GM21825 (cell line): ENCODE data around the gene RFTN2.
"Not testable (repeated sequence)": the region's sequence is repeated elsewhere in the genome, so short reads cannot be mapped to it uniquely, and the experiment has no call there.

ENCODE experiments used
- ATAC-seq: cut with Tn5 transposase; IDR thresholded peaks from one replicate; pipeline ENCODE4 v1.9.1; 2021; ENCODE audit warnings: mild to moderate bottlenecking, moderate library complexity; ENCODE audit not compliant: unreplicated experiment

Gene RFTN2

GRCh38 chr2:197555467-197555866 is 119.9 kb downstream of the RFTN2 start:
- ATAC-seq: no peak

- ATAC-seq: not testable (repeated sequence)
Measured at GRCh38 chr2:197551260-197551659, 124.1 kb downstream of the RFTN2 start.

GRCh38 chr2:197548582-197548981 is 126.8 kb downstream of the RFTN2 start:
- no peak for ATAC-seq

- ATAC-seq: no peak
Measured at GRCh38 chr2:197547163-197547900, 128.1 kb downstream of the RFTN2 start.

- ATAC-seq: no peak
Measured at GRCh38 chr2:197543206-197543605, 132.2 kb downstream of the RFTN2 start.

GRCh38 chr2:197539734-197540133 is 135.7 kb downstream of the RFTN2 start:
- no peak for ATAC-seq

GRCh38 chr2:197538412-197538811 is 137.0 kb downstream of the RFTN2 start:
- no peak for ATAC-seq
